Stimulated activated CD4-positive, alpha-beta T cell treated with anti-CD3 and anti-CD28 coated beads, Interleukin-4, amount 100 ng/mL, for 4 hours (primary cell): ENCODE measurements around the gene RPS19BP1.

Experiments
- DNase-seq, 2 experiments: peaks; one replicate each; pipeline ENCODE4 v3.0.0-alpha.2; 2020

Gene RPS19BP1

DNA sequence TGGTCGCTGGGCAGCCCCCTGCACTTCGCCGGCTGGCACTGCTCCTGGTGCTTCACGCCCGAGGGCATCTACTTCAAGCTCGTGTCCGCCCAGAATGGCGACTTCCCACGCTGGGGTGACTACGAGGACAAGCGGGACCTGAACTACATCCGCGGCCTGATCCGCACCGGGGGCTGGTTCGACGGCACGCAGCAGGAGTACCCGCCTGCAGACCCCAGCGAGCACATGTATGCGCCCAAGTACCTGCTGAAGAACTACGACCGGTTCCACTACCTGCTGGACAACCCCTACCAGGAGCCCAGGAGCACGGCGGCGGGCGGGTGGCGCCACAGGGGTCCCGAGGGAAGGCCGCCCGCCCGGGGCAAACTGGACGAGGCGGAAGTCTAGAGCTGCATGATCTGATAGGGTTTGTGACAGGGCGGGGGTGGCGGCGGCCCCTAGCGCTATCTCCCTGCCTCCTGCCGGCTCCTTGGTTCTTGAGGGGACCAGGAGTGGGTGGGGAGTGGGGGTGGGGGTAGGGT lies 43.9 kb downstream of the RPS19BP1 start:
- no peak for DNase-seq

DNA sequence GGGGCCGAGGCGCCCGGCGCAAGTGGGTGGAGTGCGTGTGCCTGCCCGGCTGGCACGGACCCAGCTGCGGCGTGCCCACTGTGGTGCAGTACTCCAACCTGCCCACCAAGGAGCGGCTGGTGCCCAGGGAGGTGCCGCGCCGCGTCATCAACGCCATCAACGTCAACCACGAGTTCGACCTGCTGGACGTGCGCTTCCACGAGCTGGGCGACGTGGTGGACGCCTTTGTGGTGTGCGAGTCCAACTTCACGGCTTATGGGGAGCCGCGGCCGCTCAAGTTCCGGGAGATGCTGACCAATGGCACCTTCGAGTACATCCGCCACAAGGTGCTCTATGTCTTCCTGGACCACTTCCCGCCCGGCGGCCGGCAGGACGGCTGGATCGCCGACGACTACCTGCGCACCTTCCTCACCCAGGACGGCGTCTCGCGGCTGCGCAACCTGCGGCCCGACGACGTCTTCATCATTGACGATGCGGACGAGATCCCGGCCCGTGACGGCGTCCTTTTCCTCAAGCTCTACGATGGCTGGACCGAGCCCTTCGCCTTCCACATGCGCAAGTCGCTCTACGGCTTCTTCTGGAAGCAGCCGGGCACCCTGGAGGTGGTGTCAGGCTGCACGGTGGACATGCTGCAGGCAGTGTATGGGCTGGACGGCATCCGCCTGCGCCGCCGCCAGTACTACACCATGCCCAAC lies 44.6 kb downstream of the RPS19BP1 start:
- no peak for DNase-seq

- DNase-seq: no peak
Measured at GRCh38 chr22:39486951-39487825, 45.4 kb downstream of the RPS19BP1 start.

DNA sequence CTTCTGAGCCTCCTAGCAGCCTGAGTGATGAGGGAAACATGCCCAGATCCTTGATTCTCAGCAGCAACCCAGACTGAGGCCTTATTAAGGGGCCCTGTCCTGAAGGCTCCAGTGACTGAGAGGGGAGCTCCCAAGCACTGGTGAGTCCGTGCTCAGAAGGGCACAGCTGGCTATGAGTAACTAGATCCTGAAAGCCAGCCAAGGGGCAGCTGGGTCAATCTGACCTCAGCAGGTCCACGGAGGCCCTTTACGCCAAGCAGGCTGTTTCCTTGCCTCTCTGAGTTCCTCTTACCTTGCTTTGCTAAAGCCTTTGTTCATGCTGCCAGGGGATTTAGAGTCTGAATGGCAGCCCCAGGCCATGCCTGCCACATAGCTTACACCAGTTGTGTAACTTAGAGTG lies 49.8 kb downstream of the RPS19BP1 start:
- DNase-seq: no peak

GRCh38 chr22:39481595-39481994 lies 51.0 kb downstream of the RPS19BP1 start:
- DNase-seq: no peak

DNA sequence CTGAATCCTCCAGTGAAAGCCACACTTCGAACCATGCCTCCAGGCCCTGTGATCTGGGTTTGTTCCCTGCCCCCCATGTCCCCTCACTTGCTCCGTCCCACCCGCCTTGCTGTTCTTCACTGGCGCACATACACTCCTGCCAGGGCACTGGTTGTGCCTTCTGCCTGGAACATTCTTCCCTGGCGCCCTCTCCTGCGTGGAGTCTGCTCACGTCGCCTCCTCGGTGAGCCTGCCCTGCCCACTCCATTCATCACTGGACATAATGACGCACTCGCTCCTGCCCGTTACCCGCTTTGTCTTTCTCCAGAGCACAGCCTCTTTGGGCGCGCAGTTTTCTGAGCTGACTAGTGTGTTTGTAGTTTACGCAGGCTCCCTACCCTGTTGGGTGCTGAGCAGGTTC lies 51.5 kb downstream of the RPS19BP1 start:
- DNase-seq: no peak

DNA sequence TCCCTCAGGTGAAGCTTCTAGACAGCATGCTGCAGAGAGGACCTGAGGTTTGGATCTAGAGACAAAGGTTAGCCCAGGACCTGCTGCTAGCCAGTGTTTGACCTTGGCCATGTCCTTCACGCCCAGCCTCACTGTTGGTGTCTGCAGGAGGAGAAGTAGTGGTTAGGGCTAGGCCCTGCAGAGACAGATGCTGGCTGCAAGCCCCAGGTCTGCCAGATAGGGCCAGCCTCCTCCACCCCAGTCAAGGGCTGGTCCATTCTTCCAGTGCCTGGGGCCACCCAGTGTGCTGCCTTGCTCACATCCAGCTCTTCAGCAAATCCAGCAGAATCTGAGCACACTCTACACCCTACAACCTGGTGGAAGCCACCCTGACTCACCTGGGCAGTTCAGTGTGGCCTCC lies 52.0 kb downstream of the RPS19BP1 start:
- DNase-seq: no peak

GRCh38 chr22:39479254-39479653 lies 53.3 kb downstream of the RPS19BP1 start:
- DNase-seq: no peak
